BLaER1 treated with 17β-estradiol and CSF1 and Interleukin-3, amounts not matched to agents 10 nM and 100 nM (cell line): ENCODE data around the gene CCNJL.

Experiments
- H3K27ac ChIP-seq, 11 experiments: shearing (Covaris generic); formaldehyde crosslinking; 2 replicates each; pipeline ENCODE4 v1.8.1; 2022
- H3K27me3 ChIP-seq, 11 experiments: shearing (Covaris generic); formaldehyde crosslinking; 2 replicates each; pipeline ENCODE4 v1.8.1; 2022
- H3K36me3 ChIP-seq, 11 experiments: shearing (Covaris generic); formaldehyde crosslinking; 2 replicates each; pipeline ENCODE4 v1.8.1; 2022
- H3K4me1 ChIP-seq, 10 experiments: shearing (Covaris generic); formaldehyde crosslinking; 2 replicates each; pipeline ENCODE4 v1.8.1; 2022
- H3K4me2 ChIP-seq, 11 experiments: shearing (Covaris generic); formaldehyde crosslinking; 2 replicates each; pipeline ENCODE4 v1.8.1; 2022
- H3K4me3 ChIP-seq, 10 experiments: shearing (Covaris generic); formaldehyde crosslinking; 2 replicates each; pipeline ENCODE4 v1.8.1; 2022
- H3K9ac ChIP-seq, 11 experiments: shearing (Covaris generic); formaldehyde crosslinking; 2 replicates each; pipeline ENCODE4 v1.8.1; 2022
- H3K9me3 ChIP-seq, 11 experiments: shearing (Covaris generic); formaldehyde crosslinking; replicated peaks in 1 of 11; 2 replicates each; pipeline ENCODE4 v1.8.1; 2022
- H4K20me1 ChIP-seq, 11 experiments: shearing (Covaris generic); formaldehyde crosslinking; 2 replicates each; pipeline ENCODE4 v1.8.1; 2022
- Cebpa-rat ChIP-seq, 11 experiments: shearing (Covaris generic); IDR thresholded peaks; 2 replicates each; pipeline ENCODE4 v1.8.1; 2022

Gene CCNJL

GRCh38 chr5:160269017-160269416, 43.3 kb downstream of the CCNJL start:
- peak overlapping the region; percentile 61 to 75 (median 69); a peak in 21 of 22 replicates for H3K27ac ChIP-seq
- peak in 1 of 11 experiments; percentile 41; a peak in 1 of 22 replicates for TF ChIP-seq Cebpa-rat (IDR thresholded peaks at IDR 0.05)
- peaks cover 65 to 98% (median 94%) of the 10 kb centered on the region in 10 experiments for H3K4me1 ChIP-seq
- H3K4me3 ChIP-seq = peak overlapping the region in 1 of 10 experiments; percentile 16; a peak in 1 of 20 replicates
- no peaks in the 10 kb centered on the region for H3K27me3 ChIP-seq
- peaks cover 0 to 35% (median 0%) of the 10 kb centered on the region in 11 experiments; a peak in 2 of 22 replicates for H4K20me1 ChIP-seq
- peak overlapping the region; percentile 78 to 96 (median 88) for H3K4me2 ChIP-seq
- H3K9me3 ChIP-seq = no peaks in the 10 kb centered on the region
- H3K9ac ChIP-seq = peak overlapping the region; percentile 45 to 66 (median 53); a peak in 18 of 22 replicates
- H3K36me3 ChIP-seq = 0 out of 22 replicates have a peak, but pooled peaks cover 0 to 10% (median 0%) of the 10 kb centered on the region in 11 experiments

GRCh38 chr5:160268121-160268520, 44.2 kb downstream of the CCNJL start:
- no peak for TF ChIP-seq Cebpa-rat (IDR thresholded peaks at IDR 0.05)
- Histone ChIP-seq H4K20me1 (peaks cover 0 to 35% (median 0%) of the 10 kb centered on the region in 11 experiments; a peak in 2 of 22 replicates), H3K4me3 (peak overlapping the region in 1 of 10 experiments; percentile 16; a peak in 1 of 20 replicates), H3K36me3 (0 out of 22 replicates have a peak, but pooled peaks cover 0 to 10% (median 0%) of the 10 kb centered on the region in 11 experiments), H3K4me2 (peak overlapping the region; percentile 78 to 96 (median 88)), H3K27me3 (no peaks in the 10 kb centered on the region), H3K9ac (peak overlapping the region in 8 of 11 experiments; percentile 20 to 63 (median 52); a peak in 7 of 22 replicates), H3K27ac (peak overlapping the region; percentile 40 to 75 (median 69); a peak in 19 of 22 replicates), H3K9me3 (no peaks in the 10 kb centered on the region), H3K4me1 (peaks cover 70 to 100% (median 99%) of the 10 kb centered on the region in 10 experiments)

GRCh38 chr5:160266752-160267345, 45.5 kb downstream of the CCNJL start:
- H3K9ac ChIP-seq = no peak overlapping the region
- H3K27ac ChIP-seq = no peak overlapping the region
- peaks cover 0 to 38% (median 0%) of the 10 kb centered on the region in 11 experiments; a peak in 2 of 22 replicates for H4K20me1 ChIP-seq
- peak overlapping the region in 5 of 11 experiments; percentile 62 to 92 (median 82); a peak in 11 of 22 replicates for H3K4me2 ChIP-seq
- no peaks in the 10 kb centered on the region for H3K9me3 ChIP-seq
- H3K4me1 ChIP-seq = peaks cover 76 to 100% (median 99%) of the 10 kb centered on the region in 10 experiments
- no peaks in the 10 kb centered on the region for H3K27me3 ChIP-seq
- TF ChIP-seq Cebpa-rat (IDR thresholded peaks at IDR 0.05) = no peak
- no peak overlapping the region for H3K4me3 ChIP-seq
- 0 out of 22 replicates have a peak, but pooled peaks cover 0 to 10% (median 0%) of the 10 kb centered on the region in 11 experiments for H3K36me3 ChIP-seq

DNA sequence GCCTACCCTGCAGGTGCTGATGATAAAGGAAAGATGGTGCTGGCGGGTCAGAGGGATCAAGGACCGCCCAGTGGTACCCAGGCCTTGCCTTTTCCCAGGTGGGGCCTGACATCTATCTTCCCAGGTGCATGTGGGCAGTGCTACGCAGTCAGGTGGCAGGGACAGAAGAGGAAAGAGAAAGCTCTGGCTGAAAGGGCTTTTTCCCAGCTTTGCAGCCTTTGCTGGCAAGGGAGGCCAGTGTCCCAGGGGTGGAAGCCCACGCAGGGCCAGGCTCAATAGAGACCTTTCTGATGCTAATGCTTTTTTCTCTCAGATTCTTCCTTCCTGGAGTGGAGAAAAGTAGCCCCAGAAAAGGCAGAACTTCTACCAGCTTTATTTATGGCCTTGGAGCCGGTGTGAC, 46.3 kb downstream of the CCNJL start:
- H4K20me1 ChIP-seq = peaks cover 0 to 41% (median 0%) of the 10 kb centered on the region in 11 experiments; a peak in 2 of 22 replicates
- H3K4me2 ChIP-seq = peak overlapping the region; percentile 35 to 92 (median 75); a peak in 20 of 22 replicates
- peak overlapping the region in 1 of 11 experiments; percentile 2; a peak in 1 of 22 replicates for H3K9ac ChIP-seq
- TF ChIP-seq Cebpa-rat (IDR thresholded peaks at IDR 0.05) = no peak
- no peaks in the 10 kb centered on the region for H3K27me3 ChIP-seq
- H3K9me3 ChIP-seq = no peaks in the 10 kb centered on the region
- 0 out of 22 replicates have a peak, but pooled peaks cover 0 to 10% (median 0%) of the 10 kb centered on the region in 11 experiments for H3K36me3 ChIP-seq
- H3K27ac ChIP-seq = peak overlapping the region in 2 of 11 experiments; percentile 5 to 11; a peak in 2 of 22 replicates
- peaks cover 76 to 100% (median 99%) of the 10 kb centered on the region in 10 experiments for H3K4me1 ChIP-seq
- H3K4me3 ChIP-seq = no peak overlapping the region

DNA sequence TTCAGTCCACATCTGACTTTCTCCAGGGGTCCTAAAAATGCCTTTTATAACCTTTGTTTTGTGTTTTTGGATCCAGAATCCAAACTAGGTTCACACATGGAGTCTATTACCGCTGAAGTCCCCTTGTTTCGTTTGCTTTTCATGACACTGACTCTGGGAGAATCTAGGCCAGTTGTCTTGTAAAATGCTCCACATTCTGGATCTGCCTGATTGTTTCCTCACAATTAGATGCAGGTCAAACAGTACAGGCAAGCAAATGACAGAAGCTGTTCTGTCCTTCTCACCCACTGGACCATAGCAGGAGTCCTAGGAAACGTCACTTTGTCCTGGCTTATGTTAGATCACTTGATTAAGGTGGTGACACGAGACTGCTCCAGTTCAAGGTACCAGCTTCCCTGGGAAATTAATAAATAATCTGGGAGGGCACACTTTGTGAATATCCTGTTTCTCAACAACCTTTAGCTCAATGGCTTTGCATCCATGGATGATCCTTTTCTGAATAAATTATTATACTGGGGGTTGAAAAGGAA, 49.0 kb downstream of the CCNJL start:
- no peak overlapping the region for H3K4me3 ChIP-seq
- H3K9ac ChIP-seq = peak overlapping the region in 5 of 11 experiments; percentile 53 to 64 (median 57); a peak in 8 of 22 replicates
- H3K27me3 ChIP-seq = no peaks in the 10 kb centered on the region
- TF ChIP-seq Cebpa-rat (IDR thresholded peaks at IDR 0.05) = no peak
- peaks cover 0 to 48% (median 0%) of the 10 kb centered on the region in 11 experiments; a peak in 3 of 22 replicates for H4K20me1 ChIP-seq
- H3K4me1 ChIP-seq = peaks cover 58 to 100% (median 92%) of the 10 kb centered on the region in 10 experiments
- no peaks in the 10 kb centered on the region for H3K9me3 ChIP-seq
- H3K4me2 ChIP-seq = peak overlapping the region; percentile 71 to 92 (median 78); a peak in 21 of 22 replicates
- H3K36me3 ChIP-seq = peaks cover 0 to 24% (median 0%) of the 10 kb centered on the region in 11 experiments; a peak in 6 of 22 replicates
- H3K27ac ChIP-seq = peak overlapping the region in 6 of 11 experiments; percentile 62 to 77 (median 68); a peak in 12 of 22 replicates

DNA sequence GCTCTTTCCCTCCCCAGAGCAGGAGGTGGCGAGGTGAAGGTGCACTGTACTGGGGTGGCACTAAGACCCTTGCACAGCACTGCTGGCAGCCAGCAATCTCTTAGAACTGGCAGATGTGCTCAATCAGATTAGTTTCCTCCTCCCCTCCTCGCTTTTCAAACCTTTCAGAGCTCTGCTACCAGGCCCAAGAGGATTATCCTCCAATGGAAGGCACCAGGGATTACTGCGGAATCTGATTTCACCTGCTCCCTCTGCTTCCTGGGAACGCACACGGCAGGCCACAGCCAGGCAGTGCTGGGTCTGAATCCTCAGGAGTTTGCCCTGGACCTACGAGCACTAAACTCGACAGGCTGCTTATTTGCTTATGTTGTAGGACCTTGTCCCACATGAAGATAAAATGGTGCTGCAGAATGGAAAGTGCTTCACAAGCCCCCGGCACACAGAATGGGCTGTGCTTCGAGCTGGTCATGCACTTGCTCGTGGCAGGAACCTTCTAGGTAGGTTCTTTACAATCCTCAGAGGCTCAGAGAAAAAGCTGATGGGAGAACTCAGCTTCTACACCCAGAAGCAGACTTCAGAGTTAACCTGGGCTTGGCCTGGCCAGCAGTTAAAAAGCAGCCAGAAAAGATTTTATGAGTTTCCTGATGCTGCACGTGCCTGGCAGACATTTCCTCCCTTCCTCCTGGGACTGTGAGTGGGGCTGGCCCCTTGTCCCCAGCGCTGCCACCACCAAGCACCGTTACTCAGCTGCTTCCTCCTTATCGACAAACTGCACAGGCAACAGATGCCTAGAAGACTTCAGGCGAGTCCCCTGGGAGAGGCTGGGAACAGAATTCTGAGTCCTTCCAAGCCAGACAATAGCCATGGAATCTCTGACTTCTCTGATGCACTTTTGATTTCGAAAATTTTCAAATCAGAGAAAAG, 50.0 kb downstream of the CCNJL start:
- Histone ChIP-seq H3K27ac (peak overlapping the region in 8 of 11 experiments; percentile 27 to 77 (median 67); a peak in 15 of 22 replicates), H3K27me3 (no peaks in the 10 kb centered on the region), H4K20me1 (peaks cover 0 to 45% (median 0%) of the 10 kb centered on the region in 11 experiments; a peak in 3 of 22 replicates), H3K36me3 (peaks cover 0 to 23% (median 0%) of the 10 kb centered on the region in 11 experiments; a peak in 6 of 22 replicates), H3K4me3 (peak overlapping the region in 2 of 10 experiments; percentile 23 to 35; a peak in 3 of 20 replicates), H3K9me3 (no peaks in the 10 kb centered on the region), H3K4me1 (peaks cover 48 to 94% (median 82%) of the 10 kb centered on the region in 10 experiments), H3K9ac (peak overlapping the region in 9 of 11 experiments; percentile 3 to 64 (median 53); a peak in 13 of 22 replicates), H3K4me2 (peak overlapping the region; percentile 71 to 92 (median 78))
- no peak for TF ChIP-seq Cebpa-rat (IDR thresholded peaks at IDR 0.05)

- Histone ChIP-seq H3K4me3 (peak overlapping the region in 1 of 10 experiments; percentile 5; a peak in 3 of 20 replicates), H3K9ac (peak overlapping the region in 6 of 11 experiments; percentile 16 to 59 (median 49); a peak in 7 of 22 replicates), H3K4me2 (peak overlapping the region; percentile 71 to 92 (median 78)), H3K9me3 (no peaks in the 10 kb centered on the region), H3K27ac (peak overlapping the region in 9 of 11 experiments; percentile 19 to 77 (median 66); a peak in 16 of 22 replicates), H3K27me3 (no peaks in the 10 kb centered on the region), H4K20me1 (peaks cover 0 to 40% (median 0%) of the 10 kb centered on the region in 11 experiments; a peak in 3 of 22 replicates), H3K36me3 (peaks cover 0 to 23% (median 0%) of the 10 kb centered on the region in 11 experiments; a peak in 6 of 22 replicates), H3K4me1 (peaks cover 44 to 81% (median 70%) of the 10 kb centered on the region in 10 experiments)
- TF ChIP-seq Cebpa-rat (IDR thresholded peaks at IDR 0.05) = no peak
Measured at GRCh38 chr5:160260881-160261815, 51.2 kb downstream of the CCNJL start.
